Inflammatory macrophage treated with lipopolysaccharide for 4 hours (primary cell): ENCODE data around the gene CALN1.
A peak's percentile ranks its signal among the peaks of the same experiment; 100 is the strongest.

ENCODE experiments used
- DNase-seq: peaks from one replicate; pipeline ENCODE4 v3.0.0-alpha.2; 2020

CALN1 gene

DNA sequence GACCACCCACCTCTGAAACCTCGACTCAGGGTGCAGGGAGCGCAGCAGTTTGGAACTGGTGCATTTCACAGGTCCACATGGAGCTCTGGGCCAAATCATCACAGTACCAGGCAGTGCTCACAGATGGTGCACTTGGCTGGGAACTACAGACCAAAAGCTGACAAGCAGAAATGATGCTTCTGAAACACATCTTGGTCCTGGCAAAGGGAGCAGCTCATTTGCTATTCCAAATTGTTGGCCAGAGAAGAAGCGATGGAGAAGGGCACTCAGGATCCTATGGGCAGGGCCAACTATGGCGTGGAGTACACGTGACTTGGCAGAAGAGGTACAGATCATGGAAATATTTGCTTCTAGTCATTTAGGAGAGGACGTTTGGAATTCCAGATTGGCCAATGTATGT lies 383.9 kb downstream of the CALN1 start:
- DNase-seq = no peak

- no peak for DNase-seq
Observed at GRCh38 chr7:72025381-72025960, 386.7 kb downstream of the CALN1 start.

DNA sequence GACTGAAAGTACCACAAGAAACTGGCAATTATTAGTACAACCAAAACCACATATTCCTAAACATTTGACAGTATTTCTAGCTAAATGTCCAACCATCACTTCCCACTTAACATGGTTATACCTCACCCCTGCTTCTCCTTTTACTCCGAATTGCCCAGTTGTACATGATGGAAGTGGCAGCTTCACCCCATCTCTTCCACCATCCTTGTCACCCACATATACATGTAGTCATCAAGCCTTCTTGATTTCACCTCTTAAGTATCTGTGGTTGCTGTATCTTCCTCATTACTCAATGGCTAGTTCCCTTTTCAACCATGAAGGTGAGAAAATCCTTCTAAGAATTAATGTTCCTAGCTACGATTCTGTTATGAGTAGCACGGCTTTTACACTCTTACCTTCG lies 388.2 kb downstream of the CALN1 start:
- peak; percentile 21 for DNase-seq

GRCh38 chr7:72021716-72022115 lies 390.4 kb downstream of the CALN1 start:
- no peak for DNase-seq

DNA sequence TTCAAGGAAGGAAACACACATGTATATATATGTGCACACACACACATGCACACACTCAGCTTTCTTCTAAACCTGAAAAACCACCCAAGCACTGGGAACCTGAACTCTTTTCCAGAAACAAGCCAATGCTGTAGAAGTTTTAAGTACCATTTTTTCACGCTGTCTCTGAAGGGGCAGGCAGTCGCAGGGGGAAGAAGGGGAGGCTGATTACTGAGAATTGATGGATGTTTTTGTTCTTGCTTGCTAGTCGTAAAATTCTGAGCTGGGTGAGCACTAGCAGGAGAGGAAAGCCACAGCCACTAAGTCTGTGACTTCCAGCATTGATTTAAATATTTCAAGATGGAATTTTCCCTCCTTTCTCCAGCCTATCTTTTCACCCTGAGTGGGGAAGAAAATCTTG lies 391.8 kb downstream of the CALN1 start:
- no peak for DNase-seq

GRCh38 chr7:72019436-72019835 lies 392.7 kb downstream of the CALN1 start:
- no peak for DNase-seq

DNA sequence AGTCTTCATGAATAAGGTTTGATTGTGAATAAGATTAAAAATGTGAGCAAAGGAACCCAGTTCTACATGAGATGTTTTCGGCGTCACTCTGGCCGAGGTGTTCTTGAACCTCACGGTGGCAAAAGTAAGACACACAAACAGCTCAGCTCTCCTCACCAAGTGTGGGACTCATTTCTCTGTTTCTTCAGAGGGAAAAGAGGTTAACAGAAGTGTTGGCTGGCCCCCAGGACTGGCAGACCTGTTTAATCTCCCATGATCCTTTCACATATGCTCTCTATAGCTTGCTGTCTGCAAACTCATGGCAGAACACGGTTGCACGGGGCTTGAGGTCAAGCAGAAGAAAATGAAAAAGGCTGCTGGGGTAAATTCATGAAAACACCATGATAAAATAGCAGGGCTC lies 394.4 kb downstream of the CALN1 start:
- DNase-seq = no peak

GRCh38 chr7:72016574-72016973 lies 395.6 kb downstream of the CALN1 start:
- DNase-seq = no peak

DNA sequence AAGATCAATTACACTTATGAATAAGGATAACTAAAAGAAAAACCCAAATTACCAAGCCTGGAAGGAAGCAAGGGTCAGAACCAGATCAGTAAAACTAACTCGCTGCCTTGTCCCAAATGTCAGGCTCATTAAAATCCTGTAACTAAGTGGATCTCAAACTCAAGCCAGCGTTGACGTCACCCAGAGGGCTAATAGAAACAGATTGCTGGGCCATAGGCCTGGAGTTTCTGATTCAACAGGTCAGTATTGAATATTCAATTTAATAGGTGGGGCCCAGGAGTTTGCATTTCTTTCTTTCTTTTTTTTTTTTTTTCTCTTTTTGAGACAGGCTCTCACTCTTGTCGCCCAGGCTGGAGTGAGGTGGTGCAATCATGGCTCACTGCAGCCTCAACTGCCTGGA lies 397.0 kb downstream of the CALN1 start:
- DNase-seq = no peak

- DNase-seq = no peak
Observed at GRCh38 chr7:72007018-72007417, 405.1 kb downstream of the CALN1 start.

DNA sequence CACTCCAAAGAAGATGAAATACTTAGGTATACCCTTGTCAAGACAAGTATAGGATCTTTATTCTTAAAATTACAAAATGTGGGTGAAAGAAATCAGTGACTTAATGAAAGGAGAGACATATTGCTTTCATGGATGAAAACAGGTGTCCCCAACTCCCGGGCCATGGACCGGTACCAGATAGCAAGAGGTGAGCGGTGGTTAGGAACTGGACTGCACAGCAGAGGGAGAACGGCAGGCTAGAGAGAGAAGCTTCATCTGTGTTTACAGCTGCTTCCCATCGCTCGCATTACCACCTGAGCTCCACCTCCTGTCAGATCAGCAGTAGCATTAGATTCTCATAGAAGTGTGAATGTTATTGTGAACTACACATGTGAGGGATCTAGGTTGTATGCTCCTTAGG lies 408.9 kb downstream of the CALN1 start:
- DNase-seq = no peak

GRCh38 chr7:71996141-71996540 lies 416.0 kb downstream of the CALN1 start:
- no peak for DNase-seq

DNA sequence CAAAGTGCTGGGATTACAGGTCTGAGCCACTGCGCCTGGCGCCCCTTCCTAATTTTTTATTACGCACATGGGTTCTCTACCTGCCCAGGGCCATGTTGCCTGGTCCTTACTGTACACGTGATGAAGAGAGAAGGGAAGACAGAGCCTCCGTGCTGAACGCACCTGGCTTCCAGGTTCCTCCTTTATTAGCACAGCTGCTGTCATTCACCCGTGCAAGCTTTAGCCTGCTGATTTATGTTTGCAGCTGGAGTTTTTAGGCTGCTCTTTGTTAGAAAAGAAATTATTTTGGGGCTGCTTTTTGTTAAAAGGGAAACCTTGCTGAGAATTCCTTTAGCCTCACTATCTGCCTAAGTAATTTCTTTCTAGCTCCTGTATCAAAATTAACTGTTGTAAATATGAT lies 417.0 kb downstream of the CALN1 start:
- DNase-seq = no peak

DNA sequence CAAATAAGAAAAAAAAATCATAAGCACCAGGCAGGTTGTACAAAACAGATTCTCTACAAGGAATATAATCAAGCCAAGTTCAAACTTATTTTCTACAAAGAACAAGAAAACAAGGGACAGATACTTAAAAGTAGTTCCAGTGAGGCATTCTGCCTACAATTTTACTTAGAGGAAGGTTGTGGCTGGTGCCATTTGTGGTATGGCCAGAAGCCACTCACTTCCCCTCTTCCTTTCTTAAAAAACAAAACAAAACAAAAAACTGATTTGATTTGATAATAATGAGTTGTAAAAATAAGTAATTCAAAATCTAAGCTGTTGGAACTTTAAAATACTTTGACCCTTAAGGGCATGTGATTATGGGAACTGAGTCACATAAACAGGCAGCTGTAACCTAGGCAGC lies 420.6 kb downstream of the CALN1 start:
- DNase-seq = no peak

- no peak for DNase-seq
Observed at GRCh38 chr7:71990138-71990462, 422.0 kb downstream of the CALN1 start.

DNA sequence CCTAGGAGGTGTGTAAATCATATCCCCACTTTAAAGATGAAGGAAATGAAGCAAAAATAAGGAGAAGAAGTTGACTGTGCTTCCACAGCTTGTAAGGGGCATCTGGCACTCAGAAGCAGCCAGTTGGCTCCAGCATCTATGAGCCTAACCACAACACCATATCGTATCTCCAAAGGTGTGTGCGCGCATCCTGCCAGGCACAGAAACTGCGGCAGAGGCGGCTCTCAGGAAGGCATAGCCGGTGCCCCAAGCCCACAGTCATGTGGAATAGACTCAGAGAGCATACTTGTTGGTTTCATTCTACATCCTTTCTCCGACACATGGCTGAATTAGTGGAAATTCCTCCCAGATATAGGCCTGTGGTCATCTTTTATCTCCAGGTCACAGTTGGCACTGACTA lies 423.9 kb downstream of the CALN1 start:
- DNase-seq = no peak

- no peak for DNase-seq
Observed at GRCh38 chr7:71987200-71987767, 424.9 kb downstream of the CALN1 start.

GRCh38 chr7:71984348-71984747 lies 427.8 kb downstream of the CALN1 start:
- no peak for DNase-seq

- no peak for DNase-seq
Observed at GRCh38 chr7:71982851-71983250, 429.3 kb downstream of the CALN1 start.

DNA sequence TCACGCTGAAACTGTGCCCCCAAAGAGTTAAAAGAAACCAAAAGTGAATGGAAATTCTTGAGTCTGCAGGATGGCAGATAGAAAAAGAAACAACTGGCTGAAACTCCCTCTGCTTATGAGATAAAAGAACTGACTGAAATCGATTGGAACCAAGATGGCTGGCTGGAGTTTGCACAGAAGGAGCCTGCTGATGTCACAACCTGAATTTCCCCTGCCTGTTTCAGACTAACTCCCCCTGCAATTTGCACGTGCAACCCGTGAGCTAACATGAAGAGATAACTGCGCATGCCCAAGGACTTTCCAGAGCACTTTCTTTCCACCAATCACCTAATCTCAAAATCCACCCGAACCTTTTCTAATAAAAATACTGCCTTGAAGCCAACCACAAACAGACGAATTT lies 435.5 kb downstream of the CALN1 start:
- no peak for DNase-seq

DNA sequence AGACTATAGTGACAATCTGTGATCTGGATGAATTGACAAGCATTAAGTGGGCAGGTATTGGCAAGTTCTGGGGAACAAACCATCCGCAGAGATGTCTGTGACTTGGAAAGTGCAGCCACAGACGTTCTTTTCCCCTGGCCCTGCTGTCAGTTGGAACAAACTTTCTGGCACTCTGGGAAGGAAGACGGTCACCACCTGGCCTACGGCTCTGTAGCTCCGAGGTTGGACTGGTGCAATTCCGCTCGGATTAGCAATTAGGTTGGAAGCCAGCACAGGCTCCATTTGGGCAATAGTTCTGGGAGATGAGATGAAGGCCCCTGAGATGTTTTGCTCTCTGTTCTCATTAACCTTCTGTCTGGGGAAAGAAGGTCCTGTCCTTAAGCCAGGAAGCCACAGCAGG lies 437.5 kb downstream of the CALN1 start:
- DNase-seq = no peak

DNA sequence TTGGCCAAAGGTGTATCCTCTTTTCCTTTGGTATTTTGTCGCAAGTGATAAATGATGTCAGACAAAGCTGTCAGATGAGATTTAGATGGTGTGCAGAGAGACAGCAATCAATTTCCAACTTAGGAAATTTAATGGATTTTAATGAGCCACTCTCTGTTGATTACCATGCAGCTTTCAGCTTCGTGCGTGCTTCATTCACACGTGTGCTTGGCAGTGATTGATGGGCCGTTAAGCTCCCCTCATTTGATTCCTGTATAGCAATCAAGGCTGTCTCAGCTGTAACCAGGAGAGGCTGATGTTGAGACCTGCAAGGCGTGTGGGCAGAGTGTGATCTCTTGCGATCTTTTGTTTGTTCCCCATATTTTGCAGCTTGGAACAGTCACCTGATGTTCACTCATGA lies 439.6 kb downstream of the CALN1 start:
- no peak for DNase-seq

DNA sequence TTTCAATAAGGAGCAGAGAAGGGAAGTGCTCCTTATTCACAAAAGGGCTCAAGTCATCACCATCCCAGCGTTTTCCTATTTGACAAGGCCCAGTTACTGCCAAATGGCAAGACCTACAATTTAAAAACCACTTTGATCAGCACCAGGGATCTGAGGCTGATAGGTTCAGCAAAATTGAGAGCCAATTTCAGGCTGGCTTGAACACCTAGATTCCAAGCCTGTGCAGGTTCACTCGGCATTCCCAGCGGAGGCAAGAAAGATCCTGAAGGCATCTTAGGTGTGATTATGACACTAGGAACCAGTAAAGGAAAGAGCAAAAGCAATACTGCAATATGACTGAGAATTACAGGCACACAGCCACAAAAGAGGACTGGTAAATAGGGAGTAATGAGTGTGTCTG lies 441.4 kb downstream of the CALN1 start:
- DNase-seq = no peak

GRCh38 chr7:71962636-71963035 lies 449.5 kb downstream of the CALN1 start:
- no peak for DNase-seq

DNA sequence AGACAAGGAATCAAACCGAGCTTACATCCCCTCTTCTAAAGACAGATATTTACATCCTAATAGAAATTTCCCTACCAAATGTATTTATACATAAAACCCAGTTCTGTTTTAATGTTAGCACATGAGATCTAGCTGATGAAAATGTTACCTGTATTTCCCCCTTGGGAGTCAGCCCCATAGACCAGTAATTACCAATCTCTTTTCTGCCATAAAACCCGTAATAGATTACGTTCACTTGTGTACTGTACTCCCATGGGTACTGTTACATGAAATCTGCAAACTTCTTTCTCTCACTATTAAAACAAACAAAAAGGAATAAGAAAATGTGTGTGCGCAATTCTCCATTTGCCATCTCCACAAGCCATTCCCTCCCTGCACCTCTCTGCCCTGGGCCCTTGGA lies 450.9 kb downstream of the CALN1 start:
- no peak for DNase-seq

GRCh38 chr7:71942115-71942514 lies 470.0 kb downstream of the CALN1 start:
- DNase-seq = no peak
